ENCODE data around the gene GALNT17. TPM values are rescaled to one million over a fixed set of nuclear protein-coding genes. Genes with fewer than 3 reads are reported as not detected.

GALNT17 gene
- total RNA-seq, 1 experiment from 2014 or later, result not detected

DNA sequence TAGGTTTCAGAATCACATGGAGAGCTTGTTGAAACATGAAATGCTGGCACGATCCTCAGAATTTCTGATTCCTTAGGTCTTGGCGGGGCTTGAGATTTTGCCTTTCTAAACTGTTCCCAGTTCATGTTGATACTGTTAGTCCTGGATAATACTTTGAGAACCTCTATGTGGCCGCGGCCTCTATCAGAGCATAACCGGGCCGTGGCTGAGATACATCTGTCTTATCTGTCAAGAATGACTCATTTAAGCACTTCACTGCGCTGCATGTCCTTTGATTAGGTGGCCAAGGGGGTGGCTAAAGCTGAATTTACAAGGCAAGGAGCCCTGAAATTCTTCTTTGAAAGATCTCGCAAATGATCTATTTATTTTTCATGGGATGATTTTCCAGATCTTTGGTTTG lies 66.9 kb downstream of the GALNT17 start:
- TF ChIP-seq, protein P1, sequence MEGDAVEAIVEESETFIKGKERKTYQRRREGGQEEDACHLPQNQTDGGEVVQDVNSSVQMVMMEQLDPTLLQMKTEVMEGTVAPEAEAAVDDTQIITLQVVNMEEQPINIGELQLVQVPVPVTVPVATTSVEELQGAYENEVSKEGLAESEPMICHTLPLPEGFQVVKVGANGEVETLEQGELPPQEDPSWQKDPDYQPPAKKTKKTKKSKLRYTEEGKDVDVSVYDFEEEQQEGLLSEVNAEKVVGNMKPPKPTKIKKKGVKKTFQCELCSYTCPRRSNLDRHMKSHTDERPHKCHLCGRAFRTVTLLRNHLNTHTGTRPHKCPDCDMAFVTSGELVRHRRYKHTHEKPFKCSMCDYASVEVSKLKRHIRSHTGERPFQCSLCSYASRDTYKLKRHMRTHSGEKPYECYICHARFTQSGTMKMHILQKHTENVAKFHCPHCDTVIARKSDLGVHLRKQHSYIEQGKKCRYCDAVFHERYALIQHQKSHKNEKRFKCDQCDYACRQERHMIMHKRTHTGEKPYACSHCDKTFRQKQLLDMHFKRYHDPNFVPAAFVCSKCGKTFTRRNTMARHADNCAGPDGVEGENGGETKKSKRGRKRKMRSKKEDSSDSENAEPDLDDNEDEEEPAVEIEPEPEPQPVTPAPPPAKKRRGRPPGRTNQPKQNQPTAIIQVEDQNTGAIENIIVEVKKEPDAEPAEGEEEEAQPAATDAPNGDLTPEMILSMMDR (IDR thresholded peaks at IDR 0.05), result no peak
- no peak for TF ChIP-seq POLR2AphosphoS5 (IDR thresholded peaks at IDR 0.05; ENCODE audit: low read depth, low read length)
- TF ChIP-seq, protein P2, sequence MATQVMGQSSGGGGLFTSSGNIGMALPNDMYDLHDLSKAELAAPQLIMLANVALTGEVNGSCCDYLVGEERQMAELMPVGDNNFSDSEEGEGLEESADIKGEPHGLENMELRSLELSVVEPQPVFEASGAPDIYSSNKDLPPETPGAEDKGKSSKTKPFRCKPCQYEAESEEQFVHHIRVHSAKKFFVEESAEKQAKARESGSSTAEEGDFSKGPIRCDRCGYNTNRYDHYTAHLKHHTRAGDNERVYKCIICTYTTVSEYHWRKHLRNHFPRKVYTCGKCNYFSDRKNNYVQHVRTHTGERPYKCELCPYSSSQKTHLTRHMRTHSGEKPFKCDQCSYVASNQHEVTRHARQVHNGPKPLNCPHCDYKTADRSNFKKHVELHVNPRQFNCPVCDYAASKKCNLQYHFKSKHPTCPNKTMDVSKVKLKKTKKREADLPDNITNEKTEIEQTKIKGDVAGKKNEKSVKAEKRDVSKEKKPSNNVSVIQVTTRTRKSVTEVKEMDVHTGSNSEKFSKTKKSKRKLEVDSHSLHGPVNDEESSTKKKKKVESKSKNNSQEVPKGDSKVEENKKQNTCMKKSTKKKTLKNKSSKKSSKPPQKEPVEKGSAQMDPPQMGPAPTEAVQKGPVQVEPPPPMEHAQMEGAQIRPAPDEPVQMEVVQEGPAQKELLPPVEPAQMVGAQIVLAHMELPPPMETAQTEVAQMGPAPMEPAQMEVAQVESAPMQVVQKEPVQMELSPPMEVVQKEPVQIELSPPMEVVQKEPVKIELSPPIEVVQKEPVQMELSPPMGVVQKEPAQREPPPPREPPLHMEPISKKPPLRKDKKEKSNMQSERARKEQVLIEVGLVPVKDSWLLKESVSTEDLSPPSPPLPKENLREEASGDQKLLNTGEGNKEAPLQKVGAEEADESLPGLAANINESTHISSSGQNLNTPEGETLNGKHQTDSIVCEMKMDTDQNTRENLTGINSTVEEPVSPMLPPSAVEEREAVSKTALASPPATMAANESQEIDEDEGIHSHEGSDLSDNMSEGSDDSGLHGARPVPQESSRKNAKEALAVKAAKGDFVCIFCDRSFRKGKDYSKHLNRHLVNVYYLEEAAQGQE (IDR thresholded peaks at IDR 0.05; ENCODE audit: insufficient read depth in 1 of 2, low read depth in 2 of 2, low read length in 1 of 2), result no peak
- no peak for TF ChIP-seq TCF7L2 (IDR thresholded peaks at IDR 0.05; ENCODE audit: low read depth, low read length)
- TF ChIP-seq SIN3A (IDR thresholded peaks at IDR 0.05; ENCODE audit: borderline replicate concordance, insufficient read depth, low read depth, low read length), result no peak
- intact Hi-C loops (cut with micrococcal nuclease; ENCODE audit: unreplicated experiment) (no loop called here), in situ Hi-C loops (cut with HindIII; ENCODE audit: low pct_unique_long_range_greater_than_20kb, low sequenced_read_pairs) (no loop called here)
- Histone ChIP-seq H3K27me3 (ENCODE audit: control insufficient read depth, insufficient read depth, low read length) (no peaks in the 10 kb centered on the region), H3K4me3 (ENCODE audit: low read depth in 2 of 2, low read length in 2 of 2) (no peak overlapping the region), H3K36me3 (ENCODE audit: control insufficient read depth, insufficient read depth, low read length) (no peaks in the 10 kb centered on the region), H3K27ac (ENCODE audit: low read length) (no peak overlapping the region), H3K4me1 (ENCODE audit: control insufficient read depth, insufficient read depth, low read length) (no peaks in the 10 kb centered on the region), H3K9me3 (ENCODE audit: control insufficient read depth, insufficient read depth, low read depth, low read length) (no peaks in the 10 kb centered on the region)
- DNase-seq (ENCODE audit: low read depth, low spot score) (no peak), ATAC-seq (no peak)
- ChIA-PET POLR2A (no interaction called here), CTCF (no interaction called here)
- no TSS peak for BruUV-seq (replicated peaks)

DNA sequence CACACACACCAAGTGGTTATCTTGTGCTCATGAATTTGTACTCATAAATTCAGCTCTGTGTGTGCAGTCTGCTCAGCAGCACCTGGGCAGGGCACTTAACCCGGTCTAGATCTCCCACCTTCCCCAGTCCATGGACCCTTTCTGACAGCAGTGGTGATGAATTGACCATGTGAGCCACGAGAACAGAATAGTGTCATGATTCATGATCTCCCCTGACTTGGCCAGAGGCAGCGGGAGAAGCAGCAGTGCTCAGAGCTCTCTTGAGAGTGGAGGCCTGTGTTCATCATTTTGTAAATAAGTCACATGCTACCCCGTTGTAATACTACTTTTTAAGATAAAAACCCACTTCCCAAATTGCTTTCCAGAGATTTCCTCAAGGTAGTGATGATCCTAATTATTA lies 74.2 kb downstream of the GALNT17 start:
- ChIA-PET POLR2A (no interaction called here), CTCF (no interaction called here)
- in situ Hi-C loops (cut with HindIII; ENCODE audit: low pct_unique_long_range_greater_than_20kb, low sequenced_read_pairs) (no loop called here), intact Hi-C loops (cut with micrococcal nuclease; ENCODE audit: unreplicated experiment) (no loop called here)
- no peaks in the 10 kb centered on the region for H3K9me3 ChIP-seq (ENCODE audit: control insufficient read depth, insufficient read depth, low read depth, low read length)
- H3K4me3 ChIP-seq (ENCODE audit: low read depth in 2 of 2, low read length in 2 of 2), result no peak overlapping the region
- TF ChIP-seq, protein P2 (IDR thresholded peaks at IDR 0.05; ENCODE audit: insufficient read depth in 1 of 2, low read depth in 2 of 2, low read length in 1 of 2), result no peak
- TF ChIP-seq SIN3A (IDR thresholded peaks at IDR 0.05; ENCODE audit: borderline replicate concordance, insufficient read depth, low read depth, low read length) (no peak), TCF7L2 (IDR thresholded peaks at IDR 0.05; ENCODE audit: low read depth, low read length) (no peak), POLR2AphosphoS5 (IDR thresholded peaks at IDR 0.05; ENCODE audit: low read depth, low read length) (no peak)
- TF ChIP-seq, protein P1 (IDR thresholded peaks at IDR 0.05), result no peak
- H3K27ac ChIP-seq (ENCODE audit: low read length), result no peak overlapping the region
- H3K36me3 ChIP-seq (ENCODE audit: control insufficient read depth, insufficient read depth, low read length), result no peaks in the 10 kb centered on the region
- H3K27me3 ChIP-seq (ENCODE audit: control insufficient read depth, insufficient read depth, low read length), result no peaks in the 10 kb centered on the region
- DNase-seq (ENCODE audit: low read depth, low spot score), result no peak
- BruUV-seq (replicated peaks), result no TSS peak
- ATAC-seq, result no peak
- no peaks in the 10 kb centered on the region for H3K4me1 ChIP-seq (ENCODE audit: control insufficient read depth, insufficient read depth, low read length)
